OCI-LY3 (cell line): Measurements from ENCODE around the gene SHQ1.
"Not testable (repeated sequence)": the region's sequence is repeated elsewhere in the genome, so short reads cannot be mapped to it uniquely, and the experiment has no call there.

Experiments
- CTCF ChIP-seq: fragments of 200-600, 300-600 bp; sonication (generic); IDR thresholded peaks from 2 replicates; pipeline ENCODE4 v1.5.1; 2014; ENCODE audit warnings: antibody characterized with exemption, low read length, low read depth
- EZH2phosphoT487 ChIP-seq: fragments of 200-600 bp; shearing (Covaris generic); IDR thresholded peaks from 2 replicates; pipeline ENCODE4 v1.6.1; 2018; ENCODE audit warnings: antibody characterized with exemption, mixed run types, low read depth

- not testable (repeated sequence) for TF ChIP-seq CTCF, EZH2phosphoT487
Observed at GRCh38 chr3:72788232-72788631, 60.0 kb downstream of the SHQ1 start.
